NCI-H748 (cell line): ENCODE data around the gene HES5.

Source experiments
- DNase-seq: peaks from one replicate; lab custom pipeline; 2025; ENCODE audit not compliant: unreplicated experiment; lab: John Stamatoyannopoulos, UW

HES5 gene

GRCh38 chr1:2482588-2482987 lies 47.5 kb downstream of the HES5 start:
- DNase-seq, result no peak

GRCh38 chr1:2481885-2482284 lies 48.2 kb downstream of the HES5 start:
- no peak for DNase-seq

- DNase-seq, result no peak
Measured at GRCh38 chr1:2480986-2481364, 49.1 kb downstream of the HES5 start.

- DNase-seq, result no peak
Measured at GRCh38 chr1:2480236-2480985, 49.7 kb downstream of the HES5 start.

GRCh38 chr1:2479618-2480017 lies 50.4 kb downstream of the HES5 start:
- no peak for DNase-seq

GRCh38 chr1:2479186-2479585 lies 50.9 kb downstream of the HES5 start:
- DNase-seq, result no peak
